Measurements from ENCODE around the gene CTNNA3.

DNA sequence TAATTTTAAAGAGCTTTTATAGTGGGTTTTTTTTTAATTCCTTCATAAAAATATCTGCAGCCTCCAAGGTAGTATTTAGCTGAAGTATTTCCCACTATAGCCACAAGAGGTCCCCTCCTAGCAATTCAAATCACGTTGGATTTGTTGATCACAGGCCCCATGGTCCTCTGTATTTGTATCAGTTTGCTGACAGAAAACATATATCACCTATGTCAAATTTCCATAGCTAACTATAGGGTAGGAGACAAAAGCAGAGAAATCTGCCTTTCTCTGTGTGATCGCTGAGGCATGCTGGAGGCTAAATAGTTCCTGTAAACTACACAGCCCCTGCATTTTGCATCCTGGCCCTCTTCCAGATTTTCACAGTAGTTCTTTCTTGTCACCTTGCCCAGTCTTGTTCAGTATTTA is 1.7 kb upstream of the CTNNA3 start:
- TF ChIP-seq, protein P1, sequence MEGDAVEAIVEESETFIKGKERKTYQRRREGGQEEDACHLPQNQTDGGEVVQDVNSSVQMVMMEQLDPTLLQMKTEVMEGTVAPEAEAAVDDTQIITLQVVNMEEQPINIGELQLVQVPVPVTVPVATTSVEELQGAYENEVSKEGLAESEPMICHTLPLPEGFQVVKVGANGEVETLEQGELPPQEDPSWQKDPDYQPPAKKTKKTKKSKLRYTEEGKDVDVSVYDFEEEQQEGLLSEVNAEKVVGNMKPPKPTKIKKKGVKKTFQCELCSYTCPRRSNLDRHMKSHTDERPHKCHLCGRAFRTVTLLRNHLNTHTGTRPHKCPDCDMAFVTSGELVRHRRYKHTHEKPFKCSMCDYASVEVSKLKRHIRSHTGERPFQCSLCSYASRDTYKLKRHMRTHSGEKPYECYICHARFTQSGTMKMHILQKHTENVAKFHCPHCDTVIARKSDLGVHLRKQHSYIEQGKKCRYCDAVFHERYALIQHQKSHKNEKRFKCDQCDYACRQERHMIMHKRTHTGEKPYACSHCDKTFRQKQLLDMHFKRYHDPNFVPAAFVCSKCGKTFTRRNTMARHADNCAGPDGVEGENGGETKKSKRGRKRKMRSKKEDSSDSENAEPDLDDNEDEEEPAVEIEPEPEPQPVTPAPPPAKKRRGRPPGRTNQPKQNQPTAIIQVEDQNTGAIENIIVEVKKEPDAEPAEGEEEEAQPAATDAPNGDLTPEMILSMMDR (IDR thresholded peaks at IDR 0.05), result peak; percentile 84
- TF ChIP-seq TCF7L2 (IDR thresholded peaks at IDR 0.05; ENCODE audit: low read depth, low read length) (no peak), SIN3A (IDR thresholded peaks at IDR 0.05; ENCODE audit: borderline replicate concordance, insufficient read depth, low read depth, low read length) (no peak), POLR2AphosphoS5 (IDR thresholded peaks at IDR 0.05; ENCODE audit: low read depth, low read length) (no peak)
